Neural progenitor cell (in vitro differentiated cells): ENCODE results near the gene SNRNP25. TPM values are rescaled to one million over a fixed set of nuclear protein-coding genes. Genes with fewer than 3 reads are reported as not detected.
"Not testable (repeated sequence)": the region's sequence is repeated elsewhere in the genome, so short reads cannot be mapped to it uniquely, and the experiment has no call there.

Experiments used
- DNase-seq: peaks from one replicate; pipeline ENCODE4 v3.0.0-alpha.2; 2016; ENCODE audit warnings: low spot score
- H2AFZ ChIP-seq: fragments of 200-600 bp; sonication (generic); replicated peaks from 2 replicates; pipeline ENCODE4 v1.6.1; 2016; ENCODE audit warnings: antibody characterized with exemption
- H3F3A ChIP-seq: fragments of 200-600 bp; sonication (generic); 2 replicates; pipeline ENCODE4 v1.6.1; 2016; ENCODE audit warnings: antibody characterized with exemption, low read depth
- H3K27ac ChIP-seq: fragments of 200-600 bp; sonication (generic); 2 replicates; pipeline ENCODE4 v1.5.1; 2016; ENCODE audit warnings: mild to moderate bottlenecking
- H3K27me3 ChIP-seq: fragments of 200-600 bp; sonication (generic); 2 replicates; pipeline ENCODE4 v1.6.1; 2016; ENCODE audit warnings: mild to moderate bottlenecking, moderate library complexity
- H3K36me3 ChIP-seq: fragments of 200-600 bp; sonication (generic); 2 replicates; pipeline ENCODE4 v1.5.1; 2016
- H3K4me1 ChIP-seq: fragments of 200-600 bp; sonication (generic); 2 replicates; pipeline ENCODE4 v1.6.1; 2016; ENCODE audit warnings: mixed run types
- H3K4me2 ChIP-seq: fragments of 200-600 bp; sonication (generic); 2 replicates; pipeline ENCODE4 v1.6.1; 2016
- H3K4me3 ChIP-seq: fragments of 200-600 bp; sonication (generic); 2 replicates; pipeline ENCODE4 v1.5.1; 2016
- H3K79me2 ChIP-seq: fragments of 200-600 bp; sonication (generic); 2 replicates; pipeline ENCODE4 v1.6.1; 2016; ENCODE audit warnings: low read depth
- H3K9ac ChIP-seq: fragments of 200-600 bp; sonication (generic); 2 replicates; pipeline ENCODE4 v1.6.1; 2016
- H3K9me3 ChIP-seq: fragments of 200-600 bp; sonication (generic); 2 replicates; pipeline ENCODE4 v1.5.1; 2016; ENCODE audit warnings: low read depth
- H4K20me1 ChIP-seq: fragments of 200-600 bp; sonication (generic); 2 replicates; pipeline ENCODE4 v1.6.1; 2016; ENCODE audit warnings: low read depth
- H3K27ac Mint-ChIP-seq: 3 replicates; pipeline ENCODE4 v1.8.0; 2021; ENCODE audit warnings: mixed read lengths
- H3K27me3 Mint-ChIP-seq: 2 replicates; pipeline ENCODE4 v1.8.0; 2022; ENCODE audit warnings: low read depth, mild to moderate bottlenecking, inconsistent platforms, moderate library complexity, mixed read lengths; ENCODE audit not compliant: insufficient read depth
- H3K36me3 Mint-ChIP-seq: 3 replicates; pipeline ENCODE4 v1.8.0; 2021; ENCODE audit warnings: mixed read lengths
- H3K4me1 Mint-ChIP-seq: 3 replicates; pipeline ENCODE4 v1.8.0; 2021; ENCODE audit warnings: mixed read lengths
- H3K4me3 Mint-ChIP-seq: 3 replicates; pipeline ENCODE4 v1.8.0; 2021; ENCODE audit warnings: mild to moderate bottlenecking, moderate library complexity, mixed read lengths
- H3K9me3 Mint-ChIP-seq: 3 replicates; pipeline ENCODE4 v1.8.0; 2020; ENCODE audit warnings: mixed read lengths
- EZH2 ChIP-seq: fragments of 200-600 bp; sonication (generic); IDR thresholded peaks from 2 replicates; pipeline ENCODE4 v1.6.1; 2017; ENCODE audit warnings: antibody characterized with exemption, mild to moderate bottlenecking, moderate library complexity
- EZH2phosphoT487 ChIP-seq: fragments of 200-600 bp; sonication (generic); IDR thresholded peaks from 2 replicates; pipeline ENCODE4 v1.6.1; 2017; ENCODE audit warnings: antibody characterized with exemption
- total RNA-seq: library from RNA; depleted of rRNA; stranded (reverse); fragments of >200 nt; gene quantifications from 2 replicates; pipeline ENCODE4 v1.2.3, GENCODE V29; 2015; ENCODE audit warnings: low replicate concordance
- TF ChIP-seq, protein P1 (sequence below): fragments of 200-600 bp; sonication (generic); IDR thresholded peaks from 2 replicates; pipeline ENCODE4 v1.5.1; 2017; ENCODE audit warnings: antibody characterized with exemption, mild to moderate bottlenecking

SNRNP25 gene
- total RNA-seq, 1 donor from 2014 or later = 49.8 TPM

DNA sequence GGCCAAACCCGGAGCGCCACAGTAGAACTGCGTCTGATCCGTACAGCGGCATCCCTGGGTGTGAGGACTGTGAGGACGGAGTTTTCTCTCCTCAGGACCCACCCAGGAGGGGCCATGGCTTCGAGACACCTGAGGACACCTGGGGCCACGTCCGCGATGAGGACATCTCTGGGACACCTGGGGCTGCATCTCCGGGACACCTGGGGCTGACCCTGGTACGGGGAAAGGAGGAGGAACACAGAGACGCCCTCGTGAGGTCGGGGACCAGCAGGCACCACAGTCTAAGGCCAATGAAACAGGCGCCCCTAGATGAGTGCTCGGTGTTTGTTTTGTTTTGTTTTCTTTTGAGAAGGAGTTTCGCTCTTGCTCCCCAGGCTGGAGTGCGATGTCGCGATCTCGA is 29.5 kb upstream of the SNRNP25 start:
- not testable (repeated sequence) for H3K9me3 ChIP-seq, H3K9ac ChIP-seq, H3K27me3 ChIP-seq, H3K4me2 ChIP-seq, DNase-seq, H3K27me3 Mint-ChIP-seq, H3K79me2 ChIP-seq, H3K9me3 Mint-ChIP-seq, H3K27ac ChIP-seq, H2AFZ ChIP-seq, H3K36me3 Mint-ChIP-seq, H3K27ac Mint-ChIP-seq, H3K4me1 ChIP-seq, H3K4me3 ChIP-seq, H4K20me1 ChIP-seq, H3K36me3 ChIP-seq, H3K4me3 Mint-ChIP-seq, H3K4me1 Mint-ChIP-seq, H3F3A ChIP-seq

DNA sequence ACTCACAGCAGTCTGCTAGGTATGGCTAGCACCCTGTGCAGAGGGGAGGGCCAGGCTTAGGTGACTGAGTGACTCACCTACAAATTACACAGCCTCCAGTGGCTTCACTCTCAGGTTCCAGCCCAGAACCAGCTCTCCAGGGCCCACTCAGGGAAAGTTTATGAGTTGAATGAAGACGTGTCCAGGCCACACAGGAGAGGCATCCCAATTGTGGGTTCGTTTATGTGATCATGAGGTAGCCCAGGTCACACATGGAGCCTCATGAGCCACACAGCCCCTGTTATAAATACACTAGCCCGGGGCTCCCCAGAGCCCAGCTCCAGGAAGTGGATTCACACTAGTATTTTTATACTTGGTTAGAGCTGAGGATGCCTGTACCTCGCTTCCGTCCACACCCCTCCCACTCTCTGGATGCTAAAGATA is 27.7 kb upstream of the SNRNP25 start:
- H3K4me1 Mint-ChIP-seq, H3F3A ChIP-seq, H3K9me3 ChIP-seq, H3K36me3 Mint-ChIP-seq, H3K4me1 ChIP-seq, H3K27me3 ChIP-seq, H2AFZ ChIP-seq, H4K20me1 ChIP-seq, H3K4me2 ChIP-seq, H3K9ac ChIP-seq, H3K4me3 ChIP-seq, H3K27ac Mint-ChIP-seq, H3K9me3 Mint-ChIP-seq, H3K27ac ChIP-seq, H3K79me2 ChIP-seq, H3K27me3 Mint-ChIP-seq, H3K4me3 Mint-ChIP-seq, H3K36me3 ChIP-seq, DNase-seq: not testable (repeated sequence)

DNA sequence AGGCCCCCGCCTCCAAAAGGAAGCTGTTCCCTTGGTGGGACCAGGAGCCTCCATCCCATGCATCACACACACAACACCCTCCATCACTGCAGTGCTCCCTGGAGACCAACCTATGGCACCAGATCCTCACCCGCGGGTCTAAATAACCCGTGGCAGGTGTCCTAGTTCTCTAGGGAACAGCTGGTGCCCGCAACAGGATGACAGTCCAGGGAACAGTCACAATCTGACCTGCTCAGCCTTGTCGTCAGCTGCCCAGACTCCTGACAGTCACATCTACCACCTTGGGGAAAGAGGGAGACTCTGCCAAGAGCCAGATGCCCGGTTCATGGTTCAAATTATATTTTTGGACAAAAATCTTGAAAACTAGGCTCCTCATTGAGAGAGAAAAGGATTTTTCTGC is 23.0 kb upstream of the SNRNP25 start:
- H3K4me1 Mint-ChIP-seq, H3K27ac ChIP-seq, H3K4me1 ChIP-seq, H3K27me3 Mint-ChIP-seq, H3K27me3 ChIP-seq, H3K36me3 Mint-ChIP-seq, H2AFZ ChIP-seq, H3K27ac Mint-ChIP-seq, H3K36me3 ChIP-seq, DNase-seq, H3K4me3 ChIP-seq, H3K79me2 ChIP-seq, H3K9me3 Mint-ChIP-seq, H3K4me3 Mint-ChIP-seq, H3K4me2 ChIP-seq, H3K9ac ChIP-seq, H3F3A ChIP-seq, H3K9me3 ChIP-seq, H4K20me1 ChIP-seq: not testable (repeated sequence)

DNA sequence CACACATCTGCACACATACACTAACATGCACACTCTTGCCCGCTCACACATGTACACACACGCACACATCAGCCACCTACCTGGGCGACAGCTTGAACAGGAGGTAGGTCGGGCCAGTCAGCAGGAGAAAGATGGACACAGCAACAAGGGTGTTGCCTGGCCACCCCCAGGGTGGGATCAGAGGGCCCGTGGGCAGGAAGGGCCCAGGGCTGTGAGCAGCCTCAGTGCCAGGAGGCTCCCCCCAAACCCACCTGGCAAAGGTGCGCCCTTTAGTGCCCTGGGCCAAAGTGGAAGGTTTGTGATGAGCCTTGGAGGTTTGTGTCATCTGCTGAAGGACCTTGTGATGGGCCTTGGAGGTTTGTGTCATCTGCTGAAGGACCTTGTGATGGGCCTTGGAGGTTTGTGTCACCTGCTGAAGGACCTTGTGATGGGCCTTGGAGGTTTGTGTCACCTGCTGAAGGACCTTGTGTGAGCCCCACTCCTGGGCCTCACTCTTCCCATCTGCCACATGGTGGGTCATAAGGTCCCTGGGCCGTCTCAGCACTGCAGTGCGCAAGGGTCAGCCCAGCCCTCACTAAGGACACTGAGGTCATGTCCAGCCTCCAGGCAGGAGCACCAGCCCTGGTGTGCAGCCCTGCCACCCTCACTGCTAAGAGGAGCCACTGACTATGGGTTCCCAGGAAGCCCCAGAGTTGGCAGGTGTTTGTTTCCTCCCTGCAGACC is 20.3 kb upstream of the SNRNP25 start:
- not testable (repeated sequence) for H3K4me3 Mint-ChIP-seq, H3K36me3 ChIP-seq, H3K27ac ChIP-seq, H3K4me2 ChIP-seq, H3F3A ChIP-seq, H3K27me3 ChIP-seq, H3K79me2 ChIP-seq, H2AFZ ChIP-seq, H3K27me3 Mint-ChIP-seq, H3K4me3 ChIP-seq, H3K9me3 Mint-ChIP-seq, H3K4me1 ChIP-seq, H3K27ac Mint-ChIP-seq, H3K4me1 Mint-ChIP-seq, DNase-seq, H3K36me3 Mint-ChIP-seq, H4K20me1 ChIP-seq, H3K9me3 ChIP-seq, H3K9ac ChIP-seq

GRCh38 chr16:33877-34647 is 19.6 kb upstream of the SNRNP25 start:
- Mint-ChIP-seq H3K4me3 (no peak overlapping the region), H3K27ac (peak overlapping the region; percentile 54)

More at GRCh38 chr16:33877-34647, 19.6 kb upstream of the SNRNP25 start:
- Histone ChIP-seq H4K20me1 (no peaks in the 10 kb centered on the region), H3K36me3 (no peaks in the 10 kb centered on the region), H3K4me2 (no peak overlapping the region), H3K79me2 (no peaks in the 10 kb centered on the region), H3K4me1 (no peaks in the 10 kb centered on the region), H3K4me3 (no peak overlapping the region), H3K27me3 (no peaks in the 10 kb centered on the region), H3K9me3 (no peaks in the 10 kb centered on the region), H2AFZ (no peak overlapping the region), H3F3A (no peaks in the 10 kb centered on the region), H3K27ac (no peak overlapping the region), H3K9ac (no peak overlapping the region)
- no peak for DNase-seq
- Mint-ChIP-seq H3K36me3 (peaks cover 5% of the 10 kb centered on the region), H3K9me3 (no peaks in the 10 kb centered on the region), H3K27me3 (peaks cover 2% of the 10 kb centered on the region), H3K4me1 (no peaks in the 10 kb centered on the region)
- TF ChIP-seq EZH2phosphoT487 = no peak
- TF ChIP-seq, protein P1, sequence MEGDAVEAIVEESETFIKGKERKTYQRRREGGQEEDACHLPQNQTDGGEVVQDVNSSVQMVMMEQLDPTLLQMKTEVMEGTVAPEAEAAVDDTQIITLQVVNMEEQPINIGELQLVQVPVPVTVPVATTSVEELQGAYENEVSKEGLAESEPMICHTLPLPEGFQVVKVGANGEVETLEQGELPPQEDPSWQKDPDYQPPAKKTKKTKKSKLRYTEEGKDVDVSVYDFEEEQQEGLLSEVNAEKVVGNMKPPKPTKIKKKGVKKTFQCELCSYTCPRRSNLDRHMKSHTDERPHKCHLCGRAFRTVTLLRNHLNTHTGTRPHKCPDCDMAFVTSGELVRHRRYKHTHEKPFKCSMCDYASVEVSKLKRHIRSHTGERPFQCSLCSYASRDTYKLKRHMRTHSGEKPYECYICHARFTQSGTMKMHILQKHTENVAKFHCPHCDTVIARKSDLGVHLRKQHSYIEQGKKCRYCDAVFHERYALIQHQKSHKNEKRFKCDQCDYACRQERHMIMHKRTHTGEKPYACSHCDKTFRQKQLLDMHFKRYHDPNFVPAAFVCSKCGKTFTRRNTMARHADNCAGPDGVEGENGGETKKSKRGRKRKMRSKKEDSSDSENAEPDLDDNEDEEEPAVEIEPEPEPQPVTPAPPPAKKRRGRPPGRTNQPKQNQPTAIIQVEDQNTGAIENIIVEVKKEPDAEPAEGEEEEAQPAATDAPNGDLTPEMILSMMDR = no peak
- TF ChIP-seq EZH2 = no peak
